Epithelial cell of proximal tubule (primary cell): ENCODE measurements around the gene LENEP. TPM values are rescaled to one million over a fixed set of nuclear protein-coding genes. Genes with fewer than 3 reads are reported as not detected.

Source experiments
- DNase-seq: peaks from one replicate; pipeline ENCODE4 v3.0.0-alpha.2; 2011; ENCODE audit warnings: low read depth
- H3K4me3 ChIP-seq: 2 replicates; pipeline ENCODE4 v1.5.1; 2011; ENCODE audit warnings: low read depth, mild to moderate bottlenecking, low read length
- total RNA-seq: library from RNA; depleted of rRNA; stranded (reverse); fragments of >200 nt; gene quantifications from 2 replicates; pipeline ENCODE4 v1.2.3, GENCODE V29; 2015
- TF ChIP-seq, protein P1 (sequence below): conservative IDR thresholded peaks from 2 replicates; pipeline ENCODE4 v1.5.1; 2012; ENCODE audit warnings: low read depth, mild to moderate bottlenecking, low read length

Gene LENEP
- total RNA-seq, 1 donor from 2014 or later = not detected

DNA sequence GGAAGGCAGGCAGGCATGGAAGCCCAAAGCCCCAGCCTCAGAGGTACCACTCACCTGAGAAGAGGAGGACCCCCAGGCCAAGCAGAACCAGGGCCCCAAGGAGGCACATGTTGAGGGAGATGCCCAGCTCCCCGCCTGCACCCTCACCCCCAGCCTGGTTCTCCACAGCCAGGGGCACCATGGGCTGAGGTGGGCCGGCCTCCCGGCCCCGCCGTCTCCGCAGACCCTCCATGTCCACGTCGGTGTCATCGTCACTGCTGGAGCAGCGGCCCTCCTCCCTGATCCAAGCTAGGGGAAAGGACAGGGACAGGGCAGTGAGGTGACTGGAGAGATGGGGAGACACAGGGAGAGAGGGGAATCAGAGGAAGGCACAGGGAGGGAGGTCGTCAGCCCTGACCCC is 45.3 kb upstream of the LENEP start:
- TF ChIP-seq, protein P1, sequence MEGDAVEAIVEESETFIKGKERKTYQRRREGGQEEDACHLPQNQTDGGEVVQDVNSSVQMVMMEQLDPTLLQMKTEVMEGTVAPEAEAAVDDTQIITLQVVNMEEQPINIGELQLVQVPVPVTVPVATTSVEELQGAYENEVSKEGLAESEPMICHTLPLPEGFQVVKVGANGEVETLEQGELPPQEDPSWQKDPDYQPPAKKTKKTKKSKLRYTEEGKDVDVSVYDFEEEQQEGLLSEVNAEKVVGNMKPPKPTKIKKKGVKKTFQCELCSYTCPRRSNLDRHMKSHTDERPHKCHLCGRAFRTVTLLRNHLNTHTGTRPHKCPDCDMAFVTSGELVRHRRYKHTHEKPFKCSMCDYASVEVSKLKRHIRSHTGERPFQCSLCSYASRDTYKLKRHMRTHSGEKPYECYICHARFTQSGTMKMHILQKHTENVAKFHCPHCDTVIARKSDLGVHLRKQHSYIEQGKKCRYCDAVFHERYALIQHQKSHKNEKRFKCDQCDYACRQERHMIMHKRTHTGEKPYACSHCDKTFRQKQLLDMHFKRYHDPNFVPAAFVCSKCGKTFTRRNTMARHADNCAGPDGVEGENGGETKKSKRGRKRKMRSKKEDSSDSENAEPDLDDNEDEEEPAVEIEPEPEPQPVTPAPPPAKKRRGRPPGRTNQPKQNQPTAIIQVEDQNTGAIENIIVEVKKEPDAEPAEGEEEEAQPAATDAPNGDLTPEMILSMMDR = no peak
- no peak for DNase-seq

DNA sequence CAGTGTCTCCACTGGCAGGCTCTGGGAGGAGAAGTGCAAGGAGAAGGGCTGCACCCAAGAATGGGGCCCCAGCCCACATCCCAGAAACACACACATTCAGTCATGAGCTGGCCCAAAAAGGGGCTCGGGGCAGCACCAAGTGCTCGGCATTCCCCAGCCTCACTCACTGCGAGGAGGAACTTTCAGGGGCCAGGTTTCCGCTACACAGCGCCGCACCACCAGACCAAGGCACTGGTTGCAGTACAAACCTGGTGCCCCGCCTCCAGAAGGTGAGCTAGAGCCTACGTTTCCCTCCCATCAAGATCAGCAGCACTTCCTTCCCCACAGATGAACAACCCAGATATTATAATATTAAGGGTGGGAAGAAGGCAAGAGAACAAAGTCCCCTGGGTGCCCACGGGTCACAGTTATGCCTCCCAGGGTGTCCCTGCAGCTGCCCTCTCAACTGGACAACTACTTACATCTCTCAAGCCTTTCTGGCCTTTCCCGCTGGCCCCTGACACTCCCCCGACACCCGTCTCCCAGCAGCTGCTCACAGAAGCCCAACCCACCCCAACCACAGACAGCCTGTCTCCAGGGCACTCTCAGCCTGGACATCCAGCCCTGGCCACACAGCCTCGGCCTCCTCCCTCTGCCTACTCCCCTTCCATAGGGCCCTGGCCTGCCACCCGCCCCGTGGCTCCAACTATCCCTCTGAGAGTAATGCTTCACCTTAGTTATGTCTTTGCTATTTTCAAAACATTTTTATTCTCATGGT is 41.3 kb upstream of the LENEP start:
- no peak for DNase-seq
- TF ChIP-seq, protein P1 = no peak
- no peak overlapping the region for H3K4me3 ChIP-seq

More for the DNA sequence above, 45.3 kb upstream of the LENEP start:
- H3K4me3 ChIP-seq = no peak overlapping the region

DNA sequence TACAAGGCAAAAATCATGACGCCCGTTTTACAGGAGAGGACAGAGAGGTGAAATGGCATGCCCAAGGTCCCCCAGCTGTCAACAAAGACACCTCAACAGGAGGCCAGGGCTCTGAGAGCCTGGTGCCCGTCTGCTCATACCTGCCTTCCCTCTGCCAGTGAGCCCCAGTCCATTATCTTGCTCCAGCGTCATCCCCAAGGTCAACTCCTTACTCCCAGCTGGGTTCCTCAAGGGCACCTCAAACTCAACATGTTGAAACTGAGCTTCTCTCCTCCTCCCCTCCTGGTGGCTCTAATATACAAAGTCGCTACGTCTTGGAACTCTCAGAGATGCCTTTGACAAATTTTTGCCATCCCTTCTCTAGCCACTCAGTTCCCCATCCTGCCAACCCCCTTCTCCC is 40.7 kb upstream of the LENEP start:
- DNase-seq = no peak
- TF ChIP-seq, protein P1 = no peak
- no peak overlapping the region for H3K4me3 ChIP-seq

DNA sequence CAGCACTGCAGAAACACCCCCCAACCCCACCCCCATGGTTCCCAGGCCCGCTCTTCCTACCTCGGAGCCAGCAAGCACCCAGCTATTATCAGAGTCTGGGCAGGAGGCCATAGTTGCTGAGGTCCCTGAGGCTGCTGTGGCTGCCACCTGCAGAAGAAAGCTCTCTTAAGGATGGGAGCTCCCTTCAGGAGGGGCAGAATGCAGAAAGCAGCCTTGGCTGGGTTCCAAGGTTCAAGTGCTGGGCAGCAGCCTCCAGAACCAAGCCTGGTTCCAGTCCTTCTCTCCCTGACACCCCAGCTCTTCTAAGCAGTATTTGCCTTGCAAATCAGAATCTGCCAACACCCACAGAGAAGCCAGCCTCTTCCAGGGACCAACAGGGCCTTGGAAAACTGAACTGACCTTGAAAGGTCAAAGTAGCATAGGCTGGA is 39.8 kb upstream of the LENEP start:
- TF ChIP-seq, protein P1 = no peak
- DNase-seq = no peak
- H3K4me3 ChIP-seq = no peak overlapping the region

DNA sequence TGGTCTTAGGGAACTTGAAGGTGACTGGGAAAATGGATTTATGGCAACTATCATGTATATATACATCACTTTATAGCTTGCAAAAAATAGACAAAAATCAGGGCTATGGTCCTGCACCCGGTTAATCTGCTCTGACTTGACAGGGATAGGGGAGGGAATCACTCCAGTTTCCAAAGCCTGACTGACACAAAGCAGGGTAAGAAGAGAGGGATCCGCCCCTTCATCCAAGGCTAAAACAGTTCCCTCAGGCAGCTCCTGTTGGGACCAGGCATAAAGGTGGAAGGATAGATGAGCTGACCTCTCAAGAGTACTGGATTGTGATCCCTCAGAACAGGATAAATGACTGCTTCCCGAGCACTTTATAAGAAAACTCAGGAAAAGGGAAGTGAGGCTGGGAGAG is 38.8 kb upstream of the LENEP start:
- TF ChIP-seq, protein P1 = no peak
- DNase-seq = no peak
- no peak overlapping the region for H3K4me3 ChIP-seq

DNA sequence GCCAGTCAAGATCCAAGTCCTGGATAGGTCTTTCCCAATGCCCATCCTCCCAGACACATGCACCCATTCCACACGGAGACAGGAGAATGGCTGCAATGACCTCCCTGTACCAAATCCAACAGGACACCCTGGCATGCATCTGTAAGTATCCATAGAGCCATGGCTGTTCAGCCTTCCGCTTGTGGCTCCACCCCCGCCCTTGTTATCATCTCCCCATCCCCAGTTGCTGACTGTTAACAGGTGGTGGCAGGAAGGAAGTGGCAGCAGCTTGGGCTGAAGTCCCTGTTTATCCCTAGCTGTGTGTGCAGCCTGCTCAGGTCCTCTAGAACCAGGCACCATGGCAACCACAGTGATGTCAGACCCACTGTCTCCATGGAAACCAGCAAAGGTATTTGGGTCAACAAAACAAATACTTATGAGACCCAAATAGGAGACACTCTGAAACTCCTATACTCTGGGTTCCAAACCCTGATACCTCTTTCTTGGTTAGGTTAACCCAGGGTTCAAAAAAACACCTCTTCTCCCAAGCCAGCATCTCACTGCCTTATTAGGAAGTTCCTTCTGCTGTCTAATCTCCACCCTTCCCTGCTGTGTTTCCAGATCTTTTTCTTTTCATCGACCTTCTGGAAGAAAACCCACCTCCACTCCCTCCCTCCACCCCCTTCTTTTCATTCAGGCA is 38.2 kb upstream of the LENEP start:
- no peak for DNase-seq
- peak overlapping the region; percentile 69 for H3K4me3 ChIP-seq
- TF ChIP-seq, protein P1 = no peak
